Measurements from ENCODE around the gene IL12RB2.

- TF ChIP-seq, protein P1, sequence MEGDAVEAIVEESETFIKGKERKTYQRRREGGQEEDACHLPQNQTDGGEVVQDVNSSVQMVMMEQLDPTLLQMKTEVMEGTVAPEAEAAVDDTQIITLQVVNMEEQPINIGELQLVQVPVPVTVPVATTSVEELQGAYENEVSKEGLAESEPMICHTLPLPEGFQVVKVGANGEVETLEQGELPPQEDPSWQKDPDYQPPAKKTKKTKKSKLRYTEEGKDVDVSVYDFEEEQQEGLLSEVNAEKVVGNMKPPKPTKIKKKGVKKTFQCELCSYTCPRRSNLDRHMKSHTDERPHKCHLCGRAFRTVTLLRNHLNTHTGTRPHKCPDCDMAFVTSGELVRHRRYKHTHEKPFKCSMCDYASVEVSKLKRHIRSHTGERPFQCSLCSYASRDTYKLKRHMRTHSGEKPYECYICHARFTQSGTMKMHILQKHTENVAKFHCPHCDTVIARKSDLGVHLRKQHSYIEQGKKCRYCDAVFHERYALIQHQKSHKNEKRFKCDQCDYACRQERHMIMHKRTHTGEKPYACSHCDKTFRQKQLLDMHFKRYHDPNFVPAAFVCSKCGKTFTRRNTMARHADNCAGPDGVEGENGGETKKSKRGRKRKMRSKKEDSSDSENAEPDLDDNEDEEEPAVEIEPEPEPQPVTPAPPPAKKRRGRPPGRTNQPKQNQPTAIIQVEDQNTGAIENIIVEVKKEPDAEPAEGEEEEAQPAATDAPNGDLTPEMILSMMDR (conservative IDR thresholded peaks at IDR 0.05), result no peak
- no peak for TF ChIP-seq EZH2 (IDR thresholded peaks at IDR 0.05; ENCODE audit: low read depth)
Measured at GRCh38 chr1:67264152-67264551, 43.5 kb upstream of the IL12RB2 start.

Data from PC-9 (cell line).